CD4-positive, alpha-beta T cell treated with Interleukin-12 subunit alpha and Interleukin-12 subunit beta, for 1 hour (primary cell): ENCODE measurements around the gene PAX6.

ENCODE experiments used
- DNase-seq: peaks from one replicate; pipeline ENCODE4 v3.0.0-alpha.2; 2020

PAX6 gene

DNA sequence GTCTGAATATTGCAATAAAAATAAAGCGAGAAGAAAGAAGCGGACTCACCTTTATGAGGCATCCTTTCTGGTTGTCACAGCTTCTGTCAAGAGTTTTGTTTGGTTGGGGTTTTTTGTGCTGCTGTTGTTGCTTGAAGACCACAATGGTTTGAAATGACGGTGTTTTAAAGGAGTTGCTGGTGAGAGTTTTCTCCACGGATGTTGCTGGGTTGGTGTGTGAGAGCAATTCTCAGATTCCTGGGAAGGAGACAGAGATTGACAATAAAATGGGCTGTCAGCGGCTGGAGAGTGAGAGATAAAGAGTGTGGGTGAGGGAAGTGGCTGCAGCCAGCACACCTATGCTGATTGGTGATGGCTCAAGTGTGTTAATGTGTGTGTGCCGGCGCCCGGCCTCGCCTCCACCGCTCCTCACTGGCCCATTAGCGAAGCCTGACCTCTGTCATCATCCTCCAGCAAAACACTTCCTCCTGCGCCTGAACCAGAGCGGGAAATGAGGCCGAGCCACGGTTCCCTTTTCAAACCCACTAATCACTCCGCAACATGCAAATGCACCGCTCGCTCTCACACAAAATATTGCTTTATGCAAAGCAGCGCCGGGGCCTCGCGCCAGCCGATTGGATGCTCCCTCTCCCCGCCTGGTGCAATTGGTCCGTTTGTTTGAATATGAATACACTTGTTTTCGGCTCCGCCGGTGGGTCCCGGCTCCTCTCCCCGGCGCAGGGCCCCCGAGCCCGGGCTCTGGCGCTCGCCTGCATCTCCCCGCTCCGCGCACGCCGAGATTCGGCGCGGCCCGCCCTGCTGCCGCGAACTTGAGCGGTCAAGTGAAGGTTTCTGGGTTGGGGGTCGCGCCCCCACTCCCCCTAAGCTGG is at the start of gene PAX6:
PAX6 (minus strand) TSS at position 544 of the 869 bp plus-strand sequence. CDS start 4,911 bp downstream, outside the sequence.
- DNase-seq, result peak; percentile 41

DNA sequence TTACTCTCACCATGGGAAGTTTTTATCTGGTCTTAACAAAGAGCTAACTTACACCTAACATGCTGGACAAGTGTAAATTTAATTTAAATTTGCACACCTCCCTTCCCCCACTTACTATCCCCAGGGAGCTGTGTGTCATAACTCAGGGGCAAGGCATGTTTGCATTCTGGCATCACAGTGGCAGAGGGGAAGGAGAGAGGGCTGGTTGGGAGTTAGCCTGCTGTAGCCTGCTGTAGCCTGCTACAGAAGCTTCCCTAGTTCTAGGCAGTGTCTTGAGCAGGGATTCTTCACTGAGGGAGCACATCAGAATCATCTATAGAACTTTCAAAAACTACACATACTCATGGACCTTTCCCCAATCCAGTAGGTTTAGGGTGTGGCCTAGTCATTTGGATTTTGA is 49.3 kb upstream of the PAX6 start:
- DNase-seq, result no peak

DNA sequence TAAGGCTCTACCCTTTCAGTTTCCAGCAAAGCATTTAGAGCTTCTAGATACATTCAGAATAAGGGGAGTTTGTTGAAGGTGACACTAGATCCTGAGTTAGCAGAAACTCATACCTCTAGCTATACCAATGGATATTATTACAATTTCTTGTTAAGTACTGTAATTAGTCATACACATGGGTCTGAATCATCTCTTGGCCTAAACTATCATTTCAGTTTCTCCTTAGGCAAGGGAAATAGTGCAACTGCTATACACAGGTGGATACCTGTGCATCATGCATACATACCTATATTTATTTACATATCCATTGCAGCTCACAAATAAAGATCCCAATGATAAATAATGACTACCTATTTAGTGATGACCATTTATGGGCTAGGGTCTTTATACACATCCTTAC is 45.1 kb upstream of the PAX6 start:
- DNase-seq, result no peak

DNA sequence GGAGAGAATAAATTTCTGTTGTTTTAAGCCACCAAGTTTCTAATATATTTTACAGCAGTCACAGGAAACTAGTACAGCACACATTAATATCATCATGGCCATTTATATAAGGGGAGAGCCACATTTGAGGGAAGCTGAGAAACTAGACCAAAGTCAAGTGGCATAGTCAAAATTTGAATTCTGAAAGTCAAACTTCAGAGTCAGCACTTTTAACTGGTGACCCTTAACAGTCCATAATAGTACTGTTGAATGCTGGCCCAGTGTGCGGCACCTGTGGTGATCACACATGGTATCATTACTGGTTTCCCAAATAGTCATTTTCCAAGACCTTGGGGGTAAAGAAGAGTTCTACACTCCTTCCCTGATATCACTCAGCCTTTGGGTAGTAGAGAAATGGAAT is 44.3 kb upstream of the PAX6 start:
- no peak for DNase-seq

DNA sequence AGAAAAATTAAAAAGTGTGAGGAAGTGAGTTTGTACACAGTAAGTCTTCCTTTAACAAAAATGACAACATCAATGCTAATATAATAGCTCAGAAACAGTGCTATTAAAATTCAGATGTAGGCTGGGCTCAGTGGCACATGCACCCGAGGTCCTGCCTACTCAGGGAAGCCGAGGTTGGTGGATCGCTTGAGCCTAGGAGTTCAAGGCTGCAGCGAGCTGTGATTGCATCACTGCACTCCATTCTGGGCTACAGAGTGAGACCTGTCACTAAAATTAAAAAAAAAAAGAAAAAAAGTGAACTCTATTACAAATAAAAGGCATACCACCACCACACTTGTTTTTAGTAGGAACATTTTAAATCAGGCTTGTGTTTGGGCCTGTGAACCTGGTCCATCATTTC is 39.2 kb upstream of the PAX6 start:
- no peak for DNase-seq

DNA sequence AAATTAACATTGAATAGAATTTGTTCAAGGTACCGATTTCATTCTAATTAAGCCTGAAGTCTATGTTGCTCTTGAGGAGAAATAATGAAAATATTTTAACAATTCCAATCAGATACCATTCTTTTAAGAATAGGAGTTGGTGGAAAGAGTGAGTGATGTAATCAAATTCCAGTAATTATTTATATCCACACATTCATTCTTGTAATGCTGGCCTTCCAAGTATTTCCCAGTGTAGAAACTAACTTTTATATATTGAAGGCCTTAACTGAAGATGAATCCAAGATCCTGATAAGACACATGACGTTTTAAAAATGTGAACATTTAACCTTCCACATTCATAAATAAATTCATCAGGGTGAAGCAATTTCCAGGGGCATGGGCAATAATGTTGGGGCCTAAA is 36.6 kb upstream of the PAX6 start:
- DNase-seq, result no peak

DNA sequence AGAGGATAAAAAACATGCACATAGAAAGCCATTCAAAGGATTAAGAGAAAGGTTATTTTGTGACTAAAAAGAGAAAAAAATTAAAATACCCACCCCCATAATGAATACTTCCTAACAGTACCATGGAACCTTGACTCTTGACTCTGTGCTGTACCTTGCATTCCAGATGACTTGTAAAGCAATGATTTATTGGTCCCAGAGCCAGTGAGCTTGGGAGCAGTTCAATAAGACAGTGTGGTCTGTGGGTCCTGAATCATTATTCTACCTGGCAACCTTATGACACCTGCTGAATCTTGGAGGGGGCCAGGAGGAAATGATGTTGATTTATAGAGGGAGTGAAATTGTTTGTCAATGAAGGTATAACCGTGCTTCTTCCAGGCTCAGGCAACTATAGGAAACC is 34.2 kb upstream of the PAX6 start:
- no peak for DNase-seq

DNA sequence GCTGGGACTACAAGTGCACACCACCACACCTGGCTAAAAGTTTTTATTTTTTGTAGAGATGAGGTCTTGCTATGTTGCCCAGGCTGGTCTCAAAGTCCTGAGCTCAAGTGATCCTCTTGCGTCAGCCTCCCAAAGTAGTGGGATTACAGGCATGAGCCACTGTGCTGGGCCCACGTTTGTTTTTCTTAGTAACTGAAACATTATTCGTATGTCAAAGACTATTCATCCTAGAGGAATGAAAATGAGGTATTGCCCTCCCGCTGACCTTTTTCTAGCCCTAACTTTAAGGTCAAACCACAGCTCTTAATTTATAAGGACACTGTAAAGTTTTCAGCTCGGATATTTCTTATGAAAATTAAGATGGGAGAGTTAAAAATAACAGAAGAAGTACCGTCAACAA is 33.2 kb upstream of the PAX6 start:
- no peak for DNase-seq

DNA sequence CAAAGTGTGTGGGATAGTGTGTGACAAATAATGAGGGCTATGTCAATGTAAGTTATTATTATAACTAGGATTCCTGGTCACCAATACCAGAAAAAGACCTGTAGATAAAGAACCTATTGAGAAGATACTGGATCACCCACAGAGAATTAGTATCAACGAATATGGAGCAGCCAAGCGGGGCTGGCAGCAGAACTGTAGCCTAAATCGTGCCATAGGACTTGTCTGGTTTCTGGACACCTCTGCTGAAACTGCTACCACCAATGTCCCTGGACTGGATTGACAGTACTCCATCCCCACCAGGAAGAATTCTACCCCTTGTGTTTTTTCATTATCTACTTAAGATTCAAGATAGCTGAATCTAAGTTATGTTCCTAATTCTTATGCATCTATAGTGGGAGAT is 30.3 kb upstream of the PAX6 start:
- no peak for DNase-seq

DNA sequence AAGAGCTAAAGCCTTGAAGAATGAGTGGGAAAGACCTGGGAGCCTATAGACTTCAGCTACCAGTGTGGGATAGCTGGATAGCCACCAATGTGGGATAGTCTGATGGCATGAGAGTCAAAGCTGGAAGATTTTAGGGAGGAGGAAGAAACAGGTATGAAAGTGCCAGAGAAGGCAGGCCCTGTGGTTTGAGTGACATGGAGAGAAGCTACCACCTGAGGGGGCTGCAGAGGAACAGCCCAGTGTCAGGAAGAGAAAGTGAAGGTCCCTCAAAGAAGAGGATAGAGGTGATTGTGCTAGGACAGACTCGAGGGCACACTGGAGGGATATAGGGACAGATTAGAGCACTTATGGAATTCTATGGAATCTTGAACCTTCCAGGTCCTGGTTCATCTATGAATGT is 23.1 kb upstream of the PAX6 start:
- DNase-seq, result no peak

DNA sequence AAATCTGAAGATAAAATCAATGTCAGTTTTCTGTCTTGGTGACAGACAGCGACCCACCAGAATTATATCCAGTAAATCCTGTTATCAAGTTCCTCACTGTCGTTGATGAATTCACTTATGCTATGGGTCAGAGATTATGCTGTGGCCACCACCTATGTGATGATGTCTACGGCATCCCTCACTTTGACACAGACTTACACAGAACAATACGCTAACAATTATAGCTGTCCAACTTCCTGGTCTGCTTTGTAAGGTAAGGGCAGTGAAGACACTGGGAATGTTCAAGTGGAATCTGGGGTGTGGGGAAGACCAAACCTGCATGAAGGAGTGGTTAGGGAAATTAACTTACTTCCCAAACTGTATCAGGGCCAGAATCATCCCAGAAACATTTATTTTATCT is 19.3 kb upstream of the PAX6 start:
- DNase-seq, result no peak

DNA sequence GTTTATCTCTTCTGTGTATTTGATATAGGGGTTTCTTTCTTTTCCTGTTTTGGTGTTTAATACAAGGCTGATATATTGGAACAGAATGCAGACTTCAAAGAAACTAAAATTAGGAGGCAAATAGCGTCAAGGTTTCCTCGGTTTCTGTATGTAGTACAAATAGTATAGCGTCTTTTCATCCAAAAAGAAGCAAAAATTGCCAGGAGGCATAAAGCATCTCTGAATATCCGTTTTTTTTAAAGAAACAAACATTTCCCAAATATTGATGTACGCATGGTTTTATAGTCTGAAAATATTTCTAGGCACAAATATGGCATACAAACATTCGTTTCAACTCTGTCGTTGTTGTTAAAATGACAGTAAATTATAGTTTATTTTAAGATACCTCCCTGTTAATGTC is 17.1 kb upstream of the PAX6 start:
- no peak for DNase-seq

DNA sequence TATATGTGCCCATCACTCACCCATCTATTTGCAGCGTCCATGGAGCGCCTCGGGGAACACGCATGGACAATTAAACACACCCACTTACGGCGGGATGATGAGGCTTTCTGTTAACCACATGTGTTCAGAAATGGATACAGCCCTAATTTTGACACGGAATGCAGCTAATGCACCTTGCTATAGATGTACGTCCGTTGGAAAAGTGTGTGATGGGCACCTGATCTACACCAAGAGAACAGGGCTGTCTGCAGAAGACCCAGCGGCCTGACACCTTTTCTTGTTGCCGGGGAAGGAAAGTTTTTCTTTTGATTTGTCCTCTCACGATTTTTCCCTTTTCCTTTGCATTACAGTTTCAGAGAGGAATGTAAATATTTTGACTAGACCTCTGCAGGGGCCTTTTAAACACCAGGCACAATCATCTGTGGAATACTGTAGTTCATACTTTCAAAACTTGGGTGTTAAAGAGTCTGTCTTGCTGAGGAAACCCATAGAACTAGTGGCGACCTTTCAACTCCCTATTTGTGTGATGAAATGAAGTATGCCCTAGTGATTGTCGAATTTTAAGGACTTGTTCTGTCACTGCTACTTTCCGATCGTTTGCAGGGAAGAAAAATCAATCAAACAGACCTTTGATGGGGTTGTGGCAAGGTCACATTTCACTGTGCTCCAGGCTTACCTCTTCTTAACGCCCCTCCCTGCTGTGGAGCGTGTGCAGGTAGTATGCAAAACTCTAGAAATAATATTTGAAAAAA is 16.5 kb upstream of the PAX6 start:
- DNase-seq, result no peak

DNA sequence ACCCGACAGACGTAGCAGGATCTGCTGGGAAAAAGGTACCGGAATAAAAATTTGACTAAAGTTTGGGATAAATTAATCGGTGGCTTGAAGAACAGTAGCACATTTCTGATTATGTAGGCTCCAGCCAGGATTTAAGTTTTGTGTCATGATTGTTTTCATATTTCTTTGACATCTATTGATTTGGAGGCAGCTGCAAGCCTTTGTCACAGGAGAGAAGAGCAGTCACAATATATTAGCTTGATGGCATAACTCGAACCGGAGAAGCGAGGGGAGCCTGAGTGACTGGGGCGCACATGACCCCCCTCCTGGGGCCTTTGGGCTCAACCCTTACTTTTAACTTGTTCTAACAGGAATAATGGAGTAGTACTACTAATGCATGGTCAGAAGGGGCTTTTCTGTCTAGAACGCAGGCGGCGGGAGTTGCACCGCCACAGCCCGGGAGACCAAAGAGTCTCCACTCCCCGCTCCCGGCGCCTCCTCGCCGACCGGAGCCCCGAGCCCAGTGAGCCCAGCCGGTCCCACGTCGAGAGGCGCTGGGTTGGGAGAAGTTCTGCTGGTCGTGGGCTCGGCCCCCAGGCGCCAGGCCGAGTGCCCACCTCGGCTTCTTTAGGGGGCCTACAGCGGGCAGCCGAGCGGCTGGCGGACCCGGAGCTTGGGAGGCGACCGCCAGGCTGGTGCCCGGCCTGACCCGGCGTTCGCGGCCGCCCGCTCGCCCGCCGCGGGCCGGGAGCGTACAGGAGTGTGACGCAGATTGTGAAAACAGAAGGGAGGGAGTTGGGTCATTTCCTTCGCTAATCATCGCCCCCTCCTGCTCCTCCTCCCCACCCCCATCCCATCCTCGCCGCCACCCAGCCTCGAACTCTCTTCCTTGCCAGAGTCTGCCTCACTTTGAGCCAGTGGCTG is 15.7 kb upstream of the PAX6 start:
- DNase-seq, result no peak

DNA sequence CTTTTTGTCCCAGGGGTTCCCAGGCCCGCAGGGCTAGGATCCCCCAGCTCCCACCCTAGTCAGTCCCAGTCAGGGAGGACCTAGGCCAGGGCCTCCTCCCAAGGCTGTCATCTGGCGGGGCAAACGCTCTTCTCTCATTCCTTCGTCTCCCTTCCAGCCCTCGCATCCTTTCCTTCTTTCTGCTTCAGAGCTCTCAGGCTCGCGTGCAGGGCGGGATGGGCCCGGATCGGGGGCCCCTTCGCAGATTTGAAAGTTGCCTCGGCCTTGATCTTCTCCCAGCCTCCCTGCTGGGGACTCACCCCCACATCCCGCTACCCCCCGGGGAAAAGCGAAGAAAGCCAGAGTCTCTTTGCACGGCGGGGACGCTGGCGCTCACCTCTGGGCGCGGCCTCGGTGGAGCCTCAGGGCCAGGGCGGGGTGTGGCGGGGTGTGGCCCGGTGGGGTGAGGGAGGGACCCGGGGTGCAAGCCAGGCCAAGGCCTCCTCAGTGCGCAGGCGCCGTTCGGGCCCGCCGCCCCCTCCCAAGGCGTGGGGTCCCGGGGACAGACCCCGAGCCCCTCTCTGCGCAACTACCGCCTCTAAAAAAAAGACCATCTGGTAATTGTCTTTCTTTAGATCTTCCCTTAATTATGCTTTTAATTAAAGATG is 14.8 kb upstream of the PAX6 start:
- DNase-seq, result no peak

DNA sequence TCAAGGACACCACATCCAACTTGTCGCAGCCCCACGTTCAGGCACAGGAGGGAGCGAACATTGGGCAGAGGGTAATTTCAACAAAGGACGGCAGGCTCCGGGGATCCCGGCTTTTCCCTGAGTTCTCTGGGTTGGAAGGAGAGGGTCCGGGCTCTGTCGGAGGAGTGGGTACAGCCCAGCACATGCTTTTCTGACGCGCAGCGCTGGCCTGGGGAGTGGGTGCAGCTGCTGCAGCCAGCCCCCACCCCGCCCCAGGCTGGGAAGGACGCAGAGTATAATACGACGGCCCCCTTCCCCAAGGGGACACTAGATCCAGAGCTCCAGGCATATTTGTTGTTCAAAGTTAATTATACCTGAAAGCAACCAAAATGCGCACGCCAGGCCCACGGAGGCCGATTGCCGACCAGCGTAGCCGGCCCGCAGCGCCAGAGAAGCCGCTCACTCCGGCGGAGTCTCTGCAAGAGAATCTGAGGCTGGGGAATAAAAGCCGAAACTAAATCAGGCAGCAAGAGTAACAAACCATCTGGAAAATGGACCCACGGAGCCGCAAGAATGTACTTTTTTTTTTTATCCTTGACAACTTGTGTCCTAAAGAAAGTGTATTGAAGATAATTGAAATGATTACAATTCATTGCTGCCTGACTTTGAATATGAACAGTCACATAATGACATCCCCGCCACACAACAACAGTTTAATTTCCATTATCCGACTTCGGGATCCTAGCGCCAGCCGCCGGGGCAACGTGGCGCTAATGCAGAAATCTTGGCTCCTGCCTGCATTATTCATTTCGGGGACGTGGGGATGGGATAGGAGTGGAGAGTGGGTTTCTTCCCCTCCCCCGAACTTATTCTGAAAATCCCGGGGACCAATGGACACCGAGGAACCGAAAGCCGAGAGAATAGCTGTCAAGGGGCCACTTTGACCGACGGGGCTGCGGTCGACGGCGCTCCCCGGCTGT is 14.0 kb upstream of the PAX6 start:
- DNase-seq, result no peak

DNA sequence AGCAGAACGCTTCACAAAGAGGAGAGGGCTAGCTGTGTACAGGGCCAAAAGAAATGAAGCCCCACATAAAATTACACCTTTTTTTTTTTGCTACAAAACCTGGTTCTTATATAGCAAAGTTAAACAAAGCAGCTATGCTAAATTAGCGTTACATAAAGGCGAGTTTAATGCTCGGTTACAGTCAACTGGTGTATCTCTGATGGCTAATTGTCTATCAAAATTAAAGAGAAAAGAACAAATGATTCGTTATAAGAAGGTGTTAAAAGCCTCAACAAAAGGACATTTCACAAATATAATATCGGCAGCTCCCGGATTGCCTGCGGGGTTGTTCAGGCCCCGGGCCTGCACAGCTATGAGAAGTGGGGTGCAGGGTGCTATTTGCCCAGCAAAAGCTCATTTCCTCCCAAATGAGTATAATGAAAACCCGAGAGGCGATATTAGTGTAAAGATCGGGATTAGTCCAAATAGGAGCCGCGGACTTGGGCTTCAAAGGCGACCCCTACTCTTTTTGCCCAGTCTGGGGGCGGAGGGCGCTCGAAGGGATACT is 13.3 kb upstream of the PAX6 start:
- no peak for DNase-seq

DNA sequence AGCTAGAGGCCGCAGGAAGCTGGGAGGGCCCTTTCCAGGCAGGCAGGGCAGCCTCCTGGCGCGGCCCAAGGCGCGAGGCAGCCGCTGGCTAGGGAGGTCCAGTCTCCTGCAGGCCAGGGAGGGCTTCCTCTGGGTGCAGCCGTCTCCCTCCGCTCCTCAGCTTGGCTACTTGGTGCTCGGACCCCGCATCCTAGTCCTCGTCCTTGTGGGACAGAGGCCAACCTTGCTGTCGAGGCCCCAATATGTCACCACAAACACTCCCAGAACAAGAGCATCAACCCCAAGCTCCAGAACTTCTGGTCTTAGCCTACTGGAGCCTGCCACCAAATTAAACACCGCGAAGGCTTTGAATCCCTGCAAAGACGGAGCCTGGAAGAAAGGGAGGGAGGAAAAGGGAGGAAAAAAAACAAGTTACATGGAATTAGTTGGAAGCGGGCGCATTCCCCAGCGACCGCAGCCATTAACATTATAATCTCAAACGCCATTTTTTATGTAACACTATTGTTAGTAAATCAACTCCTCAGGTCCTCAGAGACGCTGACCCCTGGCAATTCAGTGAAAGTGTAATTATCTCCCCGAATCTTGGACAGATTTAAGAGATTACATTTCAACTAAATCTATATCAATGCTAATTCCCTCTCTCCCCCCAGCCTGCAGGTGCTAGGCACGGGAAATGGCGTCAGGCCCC is 12.7 kb upstream of the PAX6 start:
- no peak for DNase-seq

DNA sequence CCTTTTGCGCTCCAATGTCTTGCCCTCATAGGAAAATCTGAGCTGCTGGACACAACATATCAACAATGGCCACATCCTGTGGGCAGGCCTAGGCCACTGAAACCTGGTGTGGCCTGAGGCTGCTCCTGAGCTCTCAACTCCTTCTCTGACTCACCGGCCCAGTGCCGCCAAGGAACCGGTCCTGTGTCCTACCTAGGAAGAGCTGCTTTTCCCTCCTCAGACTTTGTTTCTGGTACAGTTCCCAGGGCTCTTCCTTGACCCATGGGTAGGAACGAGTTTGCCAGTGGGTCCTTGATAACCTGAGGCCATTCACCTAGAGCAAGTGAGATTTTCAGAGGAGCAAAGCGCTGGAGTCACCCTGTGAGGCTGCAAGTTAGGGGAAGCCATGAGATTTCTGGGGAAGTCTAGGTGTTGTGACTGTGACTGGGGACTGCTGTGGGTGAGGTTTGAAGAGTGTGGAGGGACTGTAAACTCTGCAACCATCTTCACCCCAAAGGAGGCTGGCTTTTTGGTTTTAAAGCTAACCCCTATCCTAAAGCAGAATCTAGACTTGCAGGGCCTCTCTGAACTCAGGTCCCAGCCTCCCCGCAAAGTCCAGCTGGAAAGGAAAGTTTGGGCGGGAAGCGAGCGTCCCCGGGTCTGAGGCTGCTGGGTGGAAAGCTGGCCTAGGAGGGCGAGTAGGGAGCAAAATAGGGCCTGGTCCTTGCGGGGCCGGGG is 12.0 kb upstream of the PAX6 start:
- DNase-seq, result no peak
